ENCODE results near the gene MRPL37.

GRCh38 chr1:54237586-54237985, 37.6 kb downstream of the MRPL37 start:
- TF ChIP-seq MYC (IDR thresholded peaks at IDR 0.05; ENCODE audit: low read depth, low read length) = no peak
- no peak for TF ChIP-seq CTCF (IDR thresholded peaks at IDR 0.05; ENCODE audit: extremely low read depth in 1 of 2, insufficient read depth in 1 of 2, low read depth in 1 of 2, low read length in 2 of 2)

Data from endothelial cell of umbilical vein (primary cell).